K562 (cell line): ENCODE results near the gene TRIM38. TPM values are rescaled to one million over a fixed set of nuclear protein-coding genes. Genes with fewer than 3 reads are reported as not detected.

ENCODE experiments used
- CXXC5 ChIP-seq: fragments of 250-450 bp; sonication (Bioruptor Pico); IDR thresholded peaks from 2 replicates; pipeline ENCODE4 v1.8.0; 2022; ENCODE audit warnings: inconsistent platforms, mild to moderate bottlenecking, moderate library complexity
- DIDO1 ChIP-seq: fragments of 450-650 bp; IDR thresholded peaks from 2 replicates; pipeline ENCODE4 v1.6.1; 2016; ENCODE audit warnings: low read depth, missing biosample characterization, missing genetic modification characterization
- ESRRB ChIP-seq: fragments of 250-450 bp; sonication (Bioruptor Pico); IDR thresholded peaks from 2 replicates; pipeline ENCODE4 v1.5.0; 2020; ENCODE audit warnings: mild to moderate bottlenecking, moderate library complexity, borderline replicate concordance
- GABPB2 ChIP-seq: fragments of 250-450 bp; sonication (Bioruptor Pico); conservative IDR thresholded peaks from 2 replicates; pipeline ENCODE4 v1.5.1; 2021; ENCODE audit warnings: mild to moderate bottlenecking
- MEF2A ChIP-seq: IDR thresholded peaks from 2 replicates; pipeline ENCODE4 v1.6.1; 2011; ENCODE audit warnings: low read depth, mild to moderate bottlenecking, low read length, moderate library complexity; ENCODE audit not compliant: control insufficient read depth
- OTX1 ChIP-seq: fragments of 450-650 bp; formaldehyde crosslinking; IDR thresholded peaks from 2 replicates; pipeline ENCODE4 v1.4.0; 2022; ENCODE audit warnings: mild to moderate bottlenecking
- RBM39 ChIP-seq: fragments of 200-400 bp; formaldehyde crosslinking; optimal IDR thresholded peaks from 2 replicates; pipeline ENCODE3; 2018; ENCODE audit warnings: low read depth, low read length
- STAT5A ChIP-seq: IDR thresholded peaks from 2 replicates; pipeline ENCODE4 v1.6.1; 2012; ENCODE audit warnings: low read length, inconsistent platforms, borderline replicate concordance
- TEAD2 ChIP-seq: fragments of 450-650 bp; IDR thresholded peaks from 2 replicates; pipeline ENCODE4 v1.6.1; 2016; ENCODE audit warnings: missing genetic modification characterization, control low read depth, missing compliant biosample characterization
- ZNF224 ChIP-seq: sonication (generic); formaldehyde crosslinking; IDR thresholded peaks from 2 replicates; pipeline ENCODE4 v1.8.0; 2022; ENCODE audit warnings: mild to moderate bottlenecking, missing genetic modification reagents
- ZNF766 ChIP-seq: fragments of 200-800 bp; sonication (Bioruptor generic); conservative IDR thresholded peaks from 2 replicates; pipeline ENCODE4 v1.6.1; 2016; ENCODE audit warnings: missing genetic modification characterization, missing compliant biosample characterization
- polyA plus RNA-seq, 8 experiments: library from polyadenylated mRNA; depleted of rRNA in 4 of 8; stranded (reverse) in 5 of 8; unstranded in 3 of 8; fragments of >200 nt; fragmentation: Nextera tagmentation in 2 of 8; fragmentation: Illumina TruSeq in 1 of 8; extraction: Ambion mirVana in 2 of 8; extraction: Trizol in 1 of 8; gene quantifications; 2 replicates each; pipeline versions ENCODE4 v1.2.1 to v1.2.3, GENCODE V29; 2011 to 2014; ENCODE audit warnings: inconsistent platforms in 1 of 8, missing spikeins in 1 of 8
- total RNA-seq, 7 experiments: library from RNA; depleted of rRNA in 6 of 7; stranded (reverse); fragments of >200 nt in 6 of 7; fragmentation: Illumina TruSeq in 2 of 7; extraction: Trizol in 2 of 7; gene quantifications; 2 replicates each; pipeline versions ENCODE4 v1.2.1 to v1.2.3, GENCODE V29; 2011 to 2021; ENCODE audit warnings: low replicate concordance in 1 of 7
- TF ChIP-seq, protein P1 (sequence below): fragments of 250-450 bp; sonication (Bioruptor Pico); IDR thresholded peaks from 2 replicates; pipeline ENCODE4 v1.5.0; 2020; ENCODE audit warnings: mild to moderate bottlenecking
- TF ChIP-seq, protein P2 (sequence below): IDR thresholded peaks from 2 replicates; pipeline ENCODE4 v1.6.1; 2016; ENCODE audit warnings: missing genetic modification characterization, missing compliant biosample characterization
- TF ChIP-seq, protein P3 (sequence below): fragments of 250-450 bp; sonication (Bioruptor Pico); IDR thresholded peaks from 2 replicates; pipeline ENCODE4 v1.5.0; 2021; ENCODE audit warnings: mild to moderate bottlenecking, moderate library complexity
- TF ChIP-seq, protein P4 (sequence below): fragments of 250-450 bp; sonication (Bioruptor Pico); IDR thresholded peaks from 2 replicates; pipeline ENCODE4 v1.8.0; 2021; ENCODE audit warnings: moderate library complexity, mild to moderate bottlenecking, inconsistent platforms
- TF ChIP-seq, protein P5 (sequence below), 2 experiments: IDR thresholded peaks in 1 of 2; conservative IDR thresholded peaks in 1 of 2; 2 replicates each; pipeline ENCODE4 v1.6.1; 2016; ENCODE audit warnings: low read depth in 2 of 2, mild to moderate bottlenecking in 1 of 2, missing compliant biosample characterization in 1 of 2, missing genetic modification characterization in 1 of 2, moderate library complexity in 1 of 2

The TRIM38 gene
- total and polyA plus RNA-seq, 9 of the 15 experiments (the other 6 are each of a cell fraction or from before 2014, with no cell fraction given): 1.7 to 6.7 (median 6.3) TPM

DNA sequence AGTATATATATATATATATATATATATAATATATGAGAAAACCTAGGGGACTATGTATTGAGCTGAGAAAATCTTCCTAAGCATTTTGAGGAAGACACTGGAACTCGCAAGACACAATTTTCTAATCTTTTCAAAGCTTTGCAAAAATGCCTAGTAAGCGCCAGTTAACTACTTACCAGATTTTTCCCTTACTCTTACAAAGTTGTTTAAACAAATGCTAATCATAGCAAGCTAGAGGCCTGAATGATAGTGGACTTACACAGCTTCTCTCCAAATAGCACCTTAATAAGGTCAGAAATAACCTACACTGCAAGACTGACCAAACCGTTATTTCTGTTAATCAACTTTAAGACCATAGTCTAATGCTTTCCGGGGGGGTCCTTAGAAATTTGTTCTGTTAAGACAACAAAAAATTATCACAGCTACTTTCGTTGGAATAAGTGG, 68.6 kb downstream of the TRIM38 start (continued):
- TF ChIP-seq STAT5A (no peak), CXXC5 (no peak), OTX1 (CRISPR knock-in tag) (peak; percentile 93), DIDO1 (peak; percentile 56; the same call in 1 of the 2 replicates), RBM39 (no peak), MEF2A (peak; percentile 62; the same call in 1 of the 2 replicates), ZNF766 (no peak), ZNF224 (CRISPR knock-in tag) (no peak), TEAD2 (tag) (no peak), GABPB2 (CRISPR knock-in tag) (peak; percentile 89), ESRRB (peak; percentile 95)
- TF ChIP-seq, protein P1, sequence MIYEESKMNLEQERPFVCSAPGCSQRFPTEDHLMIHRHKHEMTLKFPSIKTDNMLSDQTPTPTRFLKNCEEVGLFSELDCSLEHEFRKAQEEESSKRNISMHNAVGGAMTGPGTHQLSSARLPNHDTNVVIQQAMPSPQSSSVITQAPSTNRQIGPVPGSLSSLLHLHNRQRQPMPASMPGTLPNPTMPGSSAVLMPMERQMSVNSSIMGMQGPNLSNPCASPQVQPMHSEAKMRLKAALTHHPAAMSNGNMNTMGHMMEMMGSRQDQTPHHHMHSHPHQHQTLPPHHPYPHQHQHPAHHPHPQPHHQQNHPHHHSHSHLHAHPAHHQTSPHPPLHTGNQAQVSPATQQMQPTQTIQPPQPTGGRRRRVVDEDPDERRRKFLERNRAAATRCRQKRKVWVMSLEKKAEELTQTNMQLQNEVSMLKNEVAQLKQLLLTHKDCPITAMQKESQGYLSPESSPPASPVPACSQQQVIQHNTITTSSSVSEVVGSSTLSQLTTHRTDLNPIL: 0 out of 2 replicates have a peak, but pooled peaks have one; percentile 39
- TF ChIP-seq, protein P2, sequence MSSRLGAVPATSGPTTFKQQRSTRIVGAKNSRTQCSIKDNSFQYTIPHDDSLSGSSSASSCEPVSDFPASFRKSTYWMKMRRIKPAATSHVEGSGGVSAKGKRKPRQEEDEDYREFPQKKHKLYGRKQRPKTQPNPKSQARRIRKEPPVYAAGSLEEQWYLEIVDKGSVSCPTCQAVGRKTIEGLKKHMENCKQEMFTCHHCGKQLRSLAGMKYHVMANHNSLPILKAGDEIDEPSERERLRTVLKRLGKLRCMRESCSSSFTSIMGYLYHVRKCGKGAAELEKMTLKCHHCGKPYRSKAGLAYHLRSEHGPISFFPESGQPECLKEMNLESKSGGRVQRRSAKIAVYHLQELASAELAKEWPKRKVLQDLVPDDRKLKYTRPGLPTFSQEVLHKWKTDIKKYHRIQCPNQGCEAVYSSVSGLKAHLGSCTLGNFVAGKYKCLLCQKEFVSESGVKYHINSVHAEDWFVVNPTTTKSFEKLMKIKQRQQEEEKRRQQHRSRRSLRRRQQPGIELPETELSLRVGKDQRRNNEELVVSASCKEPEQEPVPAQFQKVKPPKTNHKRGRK (tag): no peak
- TF ChIP-seq, protein P3, sequence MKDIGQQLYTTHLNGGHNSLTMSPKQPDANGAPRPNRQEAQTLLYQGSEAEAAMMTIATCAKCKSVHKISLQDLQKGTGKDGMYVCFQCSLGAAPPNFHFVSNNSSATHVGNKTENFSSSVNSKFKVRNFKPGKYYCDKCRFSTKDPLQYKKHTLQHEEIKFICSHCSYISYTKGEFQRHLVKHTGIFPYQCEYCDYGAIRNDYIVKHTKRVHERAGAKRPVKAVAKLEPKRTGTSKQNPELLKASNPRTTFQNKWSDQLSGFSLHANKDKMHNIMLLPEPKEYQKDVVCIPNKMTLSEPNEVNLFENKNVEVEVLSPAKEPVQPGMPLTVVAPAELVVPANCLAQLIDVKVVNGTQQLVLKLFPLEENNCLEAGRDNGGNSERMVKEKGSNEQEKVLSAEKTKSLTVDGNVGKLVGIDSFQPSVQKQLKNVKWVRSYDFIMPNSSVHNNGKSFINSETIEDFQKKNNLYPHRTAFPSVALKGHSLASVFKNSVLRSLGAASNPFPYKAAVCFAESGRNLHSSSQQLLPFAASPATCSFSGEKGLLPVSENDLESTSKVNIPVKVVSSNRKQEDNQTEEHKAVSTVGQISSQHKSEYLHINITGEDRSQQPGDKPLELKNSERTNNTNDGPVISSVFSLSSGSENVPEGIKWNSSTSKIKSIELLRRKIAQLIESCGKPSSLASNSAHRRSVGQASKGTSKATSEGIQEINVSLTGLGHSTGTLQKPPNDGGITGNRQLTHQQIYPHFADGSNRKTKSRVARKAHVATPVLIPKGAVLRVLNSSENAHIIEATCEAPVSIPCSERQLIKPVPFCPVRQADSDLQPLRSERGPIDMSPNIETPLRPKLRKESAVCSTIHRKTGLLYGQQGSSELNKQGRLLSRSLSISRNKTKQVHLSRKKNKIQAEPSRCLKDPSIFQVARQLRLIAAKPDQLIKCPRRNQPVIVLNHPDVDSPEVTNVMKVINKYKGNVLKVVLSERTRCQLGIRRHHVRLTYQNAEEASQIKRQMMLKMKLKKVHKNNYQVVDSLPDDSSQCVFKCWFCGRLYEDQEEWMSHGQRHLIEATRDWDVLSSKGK (CRISPR knock-in tag): peak; percentile 81; the same call in 1 of the 2 replicates
- TF ChIP-seq, protein P4, sequence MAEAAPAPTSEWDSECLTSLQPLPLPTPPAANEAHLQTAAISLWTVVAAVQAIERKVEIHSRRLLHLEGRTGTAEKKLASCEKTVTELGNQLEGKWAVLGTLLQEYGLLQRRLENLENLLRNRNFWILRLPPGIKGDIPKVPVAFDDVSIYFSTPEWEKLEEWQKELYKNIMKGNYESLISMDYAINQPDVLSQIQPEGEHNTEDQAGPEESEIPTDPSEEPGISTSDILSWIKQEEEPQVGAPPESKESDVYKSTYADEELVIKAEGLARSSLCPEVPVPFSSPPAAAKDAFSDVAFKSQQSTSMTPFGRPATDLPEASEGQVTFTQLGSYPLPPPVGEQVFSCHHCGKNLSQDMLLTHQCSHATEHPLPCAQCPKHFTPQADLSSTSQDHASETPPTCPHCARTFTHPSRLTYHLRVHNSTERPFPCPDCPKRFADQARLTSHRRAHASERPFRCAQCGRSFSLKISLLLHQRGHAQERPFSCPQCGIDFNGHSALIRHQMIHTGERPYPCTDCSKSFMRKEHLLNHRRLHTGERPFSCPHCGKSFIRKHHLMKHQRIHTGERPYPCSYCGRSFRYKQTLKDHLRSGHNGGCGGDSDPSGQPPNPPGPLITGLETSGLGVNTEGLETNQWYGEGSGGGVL (CRISPR knock-in tag): 0 out of 2 replicates have a peak, but pooled peaks have one; percentile 21
- TF ChIP-seq, protein P5, sequence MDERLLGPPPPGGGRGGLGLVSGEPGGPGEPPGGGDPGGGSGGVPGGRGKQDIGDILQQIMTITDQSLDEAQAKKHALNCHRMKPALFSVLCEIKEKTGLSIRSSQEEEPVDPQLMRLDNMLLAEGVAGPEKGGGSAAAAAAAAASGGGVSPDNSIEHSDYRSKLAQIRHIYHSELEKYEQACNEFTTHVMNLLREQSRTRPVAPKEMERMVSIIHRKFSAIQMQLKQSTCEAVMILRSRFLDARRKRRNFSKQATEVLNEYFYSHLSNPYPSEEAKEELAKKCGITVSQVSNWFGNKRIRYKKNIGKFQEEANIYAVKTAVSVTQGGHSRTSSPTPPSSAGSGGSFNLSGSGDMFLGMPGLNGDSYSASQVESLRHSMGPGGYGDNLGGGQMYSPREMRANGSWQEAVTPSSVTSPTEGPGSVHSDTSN (CRISPR knock-in tag; IDR thresholded peaks at IDR 0.05; ENCODE audit: low read depth): no peak
- TF ChIP-seq, protein P5 (tag; conservative IDR thresholded peaks at IDR 0.05; ENCODE audit: low read depth): no peak
